Esophagus squamous epithelium (tissue), 4 donors: ENCODE measurements around the gene SMARCE1.

ENCODE experiments used
- POLR2A ChIP-seq, 4 donors: fragments of 450-650 bp; IDR thresholded peaks; one replicate each; pipeline ENCODE4 v1.6.1; 2017; ENCODE audit warnings: antibody characterized with exemption in 4 of 4, mild to moderate bottlenecking in 4 of 4, moderate library complexity in 3 of 4
- TF ChIP-seq, protein P1 (sequence below), 6 experiments: fragments of 450-650 bp in 4 of 6; fragments of 200-600 bp in 2 of 6; sonication (generic) in 2 of 6; IDR thresholded peaks; one replicate each; pipeline ENCODE4 v1.5.1; 2016 to 2019; ENCODE audit warnings: antibody characterized with exemption in 6 of 6, mild to moderate bottlenecking in 4 of 6, moderate library complexity in 4 of 6

- TF ChIP-seq POLR2A (IDR thresholded peaks at IDR 0.05), result no peak
- TF ChIP-seq, protein P1, sequence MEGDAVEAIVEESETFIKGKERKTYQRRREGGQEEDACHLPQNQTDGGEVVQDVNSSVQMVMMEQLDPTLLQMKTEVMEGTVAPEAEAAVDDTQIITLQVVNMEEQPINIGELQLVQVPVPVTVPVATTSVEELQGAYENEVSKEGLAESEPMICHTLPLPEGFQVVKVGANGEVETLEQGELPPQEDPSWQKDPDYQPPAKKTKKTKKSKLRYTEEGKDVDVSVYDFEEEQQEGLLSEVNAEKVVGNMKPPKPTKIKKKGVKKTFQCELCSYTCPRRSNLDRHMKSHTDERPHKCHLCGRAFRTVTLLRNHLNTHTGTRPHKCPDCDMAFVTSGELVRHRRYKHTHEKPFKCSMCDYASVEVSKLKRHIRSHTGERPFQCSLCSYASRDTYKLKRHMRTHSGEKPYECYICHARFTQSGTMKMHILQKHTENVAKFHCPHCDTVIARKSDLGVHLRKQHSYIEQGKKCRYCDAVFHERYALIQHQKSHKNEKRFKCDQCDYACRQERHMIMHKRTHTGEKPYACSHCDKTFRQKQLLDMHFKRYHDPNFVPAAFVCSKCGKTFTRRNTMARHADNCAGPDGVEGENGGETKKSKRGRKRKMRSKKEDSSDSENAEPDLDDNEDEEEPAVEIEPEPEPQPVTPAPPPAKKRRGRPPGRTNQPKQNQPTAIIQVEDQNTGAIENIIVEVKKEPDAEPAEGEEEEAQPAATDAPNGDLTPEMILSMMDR (IDR thresholded peaks at IDR 0.05), result no peak
These were observed 56.9 kb downstream of the SMARCE1 start for GRCh38 chr17:40590742-40591141.
